ENCODE results near the gene SIN3A.
"Not testable (repeated sequence)": the region's sequence is repeated elsewhere in the genome, so short reads cannot be mapped to it uniquely, and the experiment has no call there.

SIN3A gene

DNA sequence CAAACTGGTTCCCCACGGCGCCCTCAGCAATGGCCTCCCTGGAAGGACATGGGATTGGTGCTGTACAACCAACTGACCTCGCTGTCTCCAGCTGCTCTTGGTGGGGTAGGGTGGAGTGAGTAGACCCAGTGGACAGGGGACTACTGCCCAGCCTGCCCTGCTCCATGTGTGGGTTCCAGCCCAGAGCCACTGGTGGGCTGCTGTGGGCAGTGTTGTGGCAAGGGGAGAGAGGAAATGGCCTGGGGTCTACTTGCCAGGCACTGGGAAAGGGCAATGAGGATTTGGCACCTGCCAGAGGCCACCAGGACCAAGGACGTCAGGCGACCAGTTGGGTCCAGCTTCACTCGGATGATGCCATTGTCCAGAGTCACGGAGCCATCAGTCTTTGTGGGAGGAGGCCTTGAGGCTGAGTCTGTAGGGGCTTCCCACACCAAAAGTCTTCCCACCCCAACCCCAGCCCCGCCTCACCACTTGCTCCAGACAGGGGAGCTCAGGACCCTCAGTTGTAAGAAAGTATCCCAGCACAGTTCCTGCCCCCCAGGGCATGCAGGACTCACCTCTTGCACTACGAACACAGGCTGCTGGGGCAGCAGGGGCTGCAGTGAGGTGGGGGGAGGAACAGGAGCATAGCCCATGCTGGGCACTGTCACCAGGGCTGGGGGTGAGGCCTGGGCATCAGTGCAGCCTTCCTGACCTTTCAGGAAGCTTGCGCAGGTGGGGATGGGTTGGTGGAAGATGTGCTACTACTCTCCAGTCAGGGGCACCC is 92.5 kb downstream of the SIN3A start:
- no peak for DNase-seq (ENCODE audit: low read depth in 2 of 3, low spot score in 1 of 3)

DNA sequence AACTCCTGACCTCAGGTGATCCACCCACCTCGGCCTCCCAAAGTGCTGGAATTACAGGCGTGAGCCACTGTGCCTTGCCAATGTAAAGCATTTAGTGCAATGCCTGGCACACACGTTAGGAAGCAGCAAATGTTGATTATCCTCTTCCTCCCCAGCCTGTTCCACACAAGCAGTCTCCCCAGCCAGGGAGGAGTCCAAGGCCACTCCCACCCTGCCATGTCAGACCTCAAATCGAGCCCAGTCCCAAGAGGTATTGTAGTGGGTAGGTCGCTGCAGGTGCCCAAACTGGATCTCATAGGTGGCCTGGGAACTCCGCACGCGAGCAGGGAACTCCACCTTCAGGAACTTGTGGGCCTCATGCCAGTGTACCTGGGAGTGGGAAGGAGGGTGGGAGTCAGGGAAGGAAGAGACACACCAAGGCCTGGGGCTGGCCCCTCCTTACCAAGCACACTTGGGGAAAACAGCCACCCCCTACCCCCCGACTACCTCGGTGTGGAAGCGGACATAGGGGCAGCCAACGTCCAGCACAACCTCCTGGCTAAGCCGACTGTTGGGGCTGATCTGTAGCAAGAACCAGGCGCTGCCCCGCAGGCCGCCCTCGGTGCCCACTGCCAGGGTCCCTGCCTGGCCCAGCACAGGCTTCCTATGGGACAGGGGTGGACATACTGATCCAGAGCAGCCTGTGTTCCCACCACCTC is 93.4 kb downstream of the SIN3A start:
- DNase-seq (ENCODE audit: low read depth in 2 of 3, low spot score in 1 of 3) = no peak

DNA sequence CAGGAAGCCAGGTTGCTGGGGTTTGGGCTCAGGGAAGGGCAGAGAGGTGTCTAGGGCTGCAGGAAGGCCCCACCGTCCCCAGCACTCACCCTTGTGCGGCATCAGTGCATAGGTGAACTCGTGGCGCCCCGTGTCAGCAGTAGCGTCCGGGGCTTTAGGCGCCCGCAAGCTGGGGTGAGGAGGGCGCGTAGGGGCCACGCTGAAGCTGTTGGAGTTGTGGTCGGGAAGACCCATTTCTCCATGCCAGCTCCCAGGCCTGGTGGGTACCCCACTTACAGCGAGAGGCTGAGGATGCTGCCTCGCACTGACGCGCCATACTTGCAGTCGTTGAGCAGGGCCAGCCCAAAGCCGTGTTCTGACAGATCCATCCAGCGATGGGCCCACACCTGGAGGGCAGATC is 95.0 kb downstream of the SIN3A start:
- no peak for DNase-seq (ENCODE audit: low read depth in 2 of 3, low spot score in 1 of 3)

DNA sequence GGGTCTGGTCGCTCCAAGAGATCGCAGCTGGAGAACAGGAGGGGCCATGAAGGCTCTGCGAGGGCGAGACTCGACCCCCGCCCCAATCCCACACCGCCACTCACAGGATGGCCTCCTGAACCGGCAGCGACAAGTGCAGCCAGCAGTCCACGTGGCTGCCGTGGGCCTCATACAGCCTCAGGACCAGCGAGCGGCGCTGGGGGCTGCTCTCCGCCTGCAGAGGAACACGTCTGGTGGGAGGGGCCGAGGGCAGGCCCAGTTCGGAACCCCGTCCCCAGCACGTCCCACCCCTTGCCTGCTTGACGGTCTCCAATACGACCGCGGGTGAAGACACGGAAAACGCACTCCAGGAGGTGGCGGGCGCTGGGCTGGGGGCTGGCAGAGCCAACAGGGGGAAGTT is 95.5 kb downstream of the SIN3A start:
- DNase-seq (ENCODE audit: low read depth in 2 of 3, low spot score in 1 of 3) = no peak

DNA sequence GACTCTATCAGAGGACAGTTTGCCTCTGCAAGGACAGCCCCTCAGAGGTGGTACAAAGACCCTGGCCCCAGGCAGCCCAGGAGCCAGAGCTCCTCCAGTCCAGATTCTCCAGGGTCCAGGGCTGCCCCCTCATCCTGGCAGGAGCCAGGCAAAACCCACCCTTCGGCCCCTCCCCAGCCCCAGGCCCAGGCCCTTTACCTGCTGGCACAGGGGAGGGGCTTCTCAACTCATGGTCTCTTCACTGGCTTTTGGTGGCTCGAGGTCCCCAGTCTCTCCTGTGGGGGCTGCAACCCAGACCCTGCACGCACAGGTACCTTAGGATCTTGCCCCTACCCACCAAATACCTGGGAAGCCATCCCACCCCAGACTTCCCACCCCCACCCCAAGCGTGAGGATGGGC is 96.1 kb downstream of the SIN3A start:
- no peak for DNase-seq (ENCODE audit: low read depth in 2 of 3, low spot score in 1 of 3)

DNA sequence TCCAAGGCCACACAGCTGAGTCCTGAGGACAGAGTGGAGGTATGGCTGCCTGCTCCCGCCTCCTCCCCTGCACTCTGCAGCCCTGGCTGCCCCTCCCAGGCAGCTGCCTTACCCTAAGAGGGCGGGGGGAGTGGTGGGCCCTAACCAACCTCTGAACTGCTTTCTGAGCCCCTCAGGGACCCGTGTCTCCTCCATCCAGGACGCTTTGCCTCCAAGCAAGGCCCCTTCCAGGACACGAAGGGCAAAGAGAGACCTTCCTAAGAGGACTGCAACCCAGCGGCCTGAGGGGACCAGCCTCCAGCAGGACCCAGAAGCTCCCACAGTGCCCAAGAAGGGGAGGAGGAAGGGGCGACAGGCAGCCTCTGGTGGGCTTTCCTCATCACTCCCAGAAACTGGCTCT is 97.0 kb downstream of the SIN3A start:
- no peak for DNase-seq (ENCODE audit: low read depth in 2 of 3, low spot score in 1 of 3)

DNA sequence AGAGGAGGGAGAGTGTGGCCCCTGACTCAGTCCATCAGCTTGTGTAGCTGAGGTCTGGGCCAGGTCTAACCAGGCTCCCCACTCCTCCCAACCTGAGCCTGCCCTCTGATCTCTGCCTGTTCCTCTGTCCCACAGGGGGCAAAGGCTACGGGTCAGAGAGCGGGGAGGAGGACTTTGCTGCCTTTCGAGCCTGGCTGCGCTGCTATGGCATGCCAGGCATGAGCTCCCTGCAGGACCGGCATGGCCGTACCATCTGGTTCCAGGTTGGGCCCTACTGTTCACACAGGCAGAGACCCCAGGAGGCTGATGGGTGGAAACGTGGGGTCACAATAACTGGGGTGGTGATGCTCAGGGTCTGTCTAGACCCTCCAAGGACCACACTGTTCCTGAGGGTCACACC is 97.9 kb downstream of the SIN3A start:
- no peak for DNase-seq (ENCODE audit: low read depth in 2 of 3, low spot score in 1 of 3)

DNA sequence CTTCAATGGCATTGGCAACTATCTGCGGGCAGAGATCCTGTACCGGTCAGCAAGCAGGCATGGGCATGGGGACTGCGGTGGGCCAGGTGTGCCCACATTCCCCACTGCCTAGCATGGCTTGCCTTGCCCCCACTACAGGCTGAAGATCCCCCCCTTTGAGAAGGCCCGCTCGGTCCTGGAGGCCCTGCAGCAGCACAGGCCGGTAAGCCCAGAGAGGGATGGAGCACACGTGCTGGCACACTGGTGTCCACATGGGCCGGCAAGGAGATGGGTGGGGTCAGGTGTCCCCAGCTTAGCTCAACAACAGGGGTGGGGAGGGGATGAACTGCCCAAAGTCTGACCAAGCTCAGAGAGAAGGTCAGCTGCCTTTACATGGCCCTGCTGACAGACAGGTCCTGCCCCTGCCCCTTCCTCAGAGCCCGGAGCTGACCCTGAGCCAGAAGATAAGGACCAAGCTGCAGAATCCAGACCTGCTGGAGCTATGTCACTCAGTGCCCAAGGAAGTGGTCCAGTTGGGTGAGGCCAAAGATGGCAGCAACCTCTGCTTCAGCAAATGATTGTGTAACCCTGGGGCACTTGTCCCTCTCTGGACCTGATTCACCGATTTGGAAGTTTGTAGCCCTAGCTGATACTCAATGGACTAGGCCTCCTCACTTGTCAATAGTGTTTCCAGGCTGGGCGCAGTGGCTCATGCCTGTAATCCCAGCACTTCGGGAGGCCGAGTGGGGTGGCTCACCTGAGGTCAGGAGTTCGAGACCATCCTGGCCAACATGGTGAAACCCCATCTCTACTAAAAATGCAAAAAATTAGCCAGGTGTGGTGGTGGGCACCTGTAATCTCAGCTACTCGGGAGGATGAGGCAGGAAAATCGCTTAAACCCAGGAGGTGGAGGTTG is 99.1 kb downstream of the SIN3A start:
- DNase-seq (ENCODE audit: low read depth in 2 of 3, low spot score in 1 of 3) = no peak

DNA sequence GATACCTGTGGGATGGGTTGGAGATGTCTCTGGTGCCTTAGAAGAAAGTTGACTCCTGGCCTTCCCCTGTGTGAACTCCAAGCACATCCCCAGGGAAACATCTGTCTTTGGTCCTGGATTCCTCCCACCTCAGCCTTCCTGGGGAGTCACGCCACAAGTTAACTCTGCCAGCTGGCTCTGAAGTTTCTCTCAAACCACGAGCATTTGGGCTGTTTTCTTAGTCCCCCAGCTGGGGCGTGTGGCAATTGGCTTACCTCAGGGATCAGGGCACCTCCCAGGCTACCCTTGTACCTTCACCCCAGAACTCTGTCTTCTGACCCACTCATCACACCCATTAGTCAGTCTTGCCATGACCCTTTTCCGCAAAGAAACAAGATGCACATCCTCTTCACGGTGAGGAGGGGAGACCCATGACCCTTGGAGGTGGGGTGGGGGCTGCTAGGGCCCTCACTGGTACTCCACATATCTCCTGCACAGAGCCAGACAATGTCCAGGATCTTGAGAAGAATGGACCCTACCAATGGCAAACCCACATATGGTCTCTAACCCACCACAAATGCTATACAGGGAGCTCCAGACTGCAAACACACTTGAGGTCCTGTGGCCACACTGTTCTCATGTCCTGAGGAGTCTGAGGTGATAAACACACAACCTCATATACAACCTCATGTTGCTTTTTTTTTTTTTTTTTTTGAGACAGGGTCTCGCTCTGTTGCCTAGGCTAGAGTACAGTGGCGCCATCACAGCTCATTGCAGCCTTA is 100.7 kb downstream of the SIN3A start:
- DNase-seq (ENCODE audit: low read depth in 2 of 3, low spot score in 1 of 3) = no peak

DNA sequence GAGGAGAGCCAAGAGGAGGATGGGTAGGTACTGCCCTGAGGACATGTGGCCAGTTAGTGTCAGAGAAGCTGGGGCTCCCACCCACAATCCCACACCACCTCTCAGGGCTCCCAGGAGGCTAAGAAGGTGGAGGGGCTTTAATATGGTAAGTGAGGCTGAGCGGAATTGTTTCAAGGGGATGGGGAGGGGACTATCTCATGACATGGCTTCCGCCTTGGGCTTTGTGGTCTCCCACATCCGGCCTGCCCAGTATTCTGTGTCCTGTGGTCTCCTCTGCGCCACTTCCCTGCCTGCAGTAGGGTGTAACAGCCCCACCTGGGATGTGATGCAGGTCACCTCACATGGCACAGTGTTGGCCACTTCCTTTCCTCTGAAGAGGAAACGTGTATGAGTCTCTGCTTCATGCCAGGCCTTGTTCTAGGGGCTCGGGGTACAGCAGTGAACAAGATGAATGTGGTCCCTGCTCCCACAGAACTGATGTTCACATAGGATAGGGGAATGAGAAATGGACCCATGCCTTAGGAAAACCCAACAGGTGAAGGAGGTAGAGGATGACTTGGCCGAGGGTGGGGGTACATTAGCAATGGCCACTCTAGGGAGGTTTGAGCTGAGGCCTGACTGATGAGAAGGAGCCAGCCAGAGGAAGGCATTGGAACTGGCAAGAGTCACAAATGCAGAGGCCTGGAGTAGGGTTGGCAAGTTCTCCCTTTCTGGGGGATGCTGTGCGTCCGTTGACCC is 101.5 kb downstream of the SIN3A start:
- DNase-seq (ENCODE audit: low read depth in 2 of 3, low spot score in 1 of 3) = peak; percentile 52 to 68 (median 56)

DNA sequence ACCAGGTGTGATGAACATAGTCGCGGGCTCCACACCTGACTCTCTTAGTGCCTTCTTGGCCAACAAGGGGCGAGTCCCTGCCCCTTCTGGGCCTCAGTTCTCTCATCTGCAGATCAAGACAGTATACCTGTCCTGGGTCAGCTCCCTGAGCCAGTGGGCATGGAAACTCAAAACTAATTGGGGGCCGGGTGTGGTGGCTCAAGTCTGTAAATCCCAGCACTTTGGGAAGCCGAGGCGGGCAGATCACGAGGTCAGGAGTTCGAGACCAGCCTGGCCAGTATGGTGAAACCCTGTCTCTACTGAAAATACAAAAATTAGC is 102.2 kb downstream of the SIN3A start:
- DNase-seq (ENCODE audit: low read depth in 2 of 3, low spot score in 1 of 3) = not testable (repeated sequence)

DNA sequence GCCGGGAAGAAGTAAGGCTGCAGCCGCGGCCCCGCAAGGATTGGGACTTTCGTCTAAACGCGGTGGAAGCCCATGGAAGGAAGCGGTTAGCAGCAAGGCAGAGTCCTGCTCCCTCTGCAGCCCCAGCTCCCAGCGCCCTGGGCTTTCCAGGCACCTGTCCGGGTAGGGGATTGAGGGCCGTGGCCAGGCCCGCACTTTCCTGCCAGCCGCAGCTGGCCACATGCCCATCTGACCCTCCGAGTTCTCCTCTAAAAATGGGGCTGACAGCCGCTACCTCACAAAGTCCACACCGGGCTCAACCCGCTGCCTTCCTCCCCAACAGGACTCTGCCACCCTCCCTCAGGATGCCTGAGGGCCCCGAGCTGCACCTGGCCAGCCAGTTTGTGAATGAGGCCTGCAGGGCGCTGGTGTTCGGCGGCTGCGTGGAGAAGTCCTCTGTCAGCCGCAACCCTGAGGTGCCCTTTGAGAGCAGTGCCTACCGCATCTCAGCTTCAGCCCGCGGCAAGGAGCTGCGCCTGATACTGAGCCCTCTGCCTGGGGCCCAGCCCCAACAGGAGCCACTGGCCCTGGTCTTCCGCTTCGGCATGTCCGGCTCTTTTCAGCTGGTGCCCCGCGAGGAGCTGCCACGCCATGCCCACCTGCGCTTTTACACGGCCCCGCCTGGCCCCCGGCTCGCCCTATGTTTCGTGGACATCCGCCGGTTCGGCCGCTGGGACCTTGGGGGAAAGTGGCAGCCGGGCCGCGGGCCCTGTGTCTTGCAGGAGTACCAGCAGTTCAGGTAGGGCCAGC is 102.7 kb downstream of the SIN3A start:
- DNase-seq (ENCODE audit: low read depth in 2 of 3, low spot score in 1 of 3) = no peak

DNA sequence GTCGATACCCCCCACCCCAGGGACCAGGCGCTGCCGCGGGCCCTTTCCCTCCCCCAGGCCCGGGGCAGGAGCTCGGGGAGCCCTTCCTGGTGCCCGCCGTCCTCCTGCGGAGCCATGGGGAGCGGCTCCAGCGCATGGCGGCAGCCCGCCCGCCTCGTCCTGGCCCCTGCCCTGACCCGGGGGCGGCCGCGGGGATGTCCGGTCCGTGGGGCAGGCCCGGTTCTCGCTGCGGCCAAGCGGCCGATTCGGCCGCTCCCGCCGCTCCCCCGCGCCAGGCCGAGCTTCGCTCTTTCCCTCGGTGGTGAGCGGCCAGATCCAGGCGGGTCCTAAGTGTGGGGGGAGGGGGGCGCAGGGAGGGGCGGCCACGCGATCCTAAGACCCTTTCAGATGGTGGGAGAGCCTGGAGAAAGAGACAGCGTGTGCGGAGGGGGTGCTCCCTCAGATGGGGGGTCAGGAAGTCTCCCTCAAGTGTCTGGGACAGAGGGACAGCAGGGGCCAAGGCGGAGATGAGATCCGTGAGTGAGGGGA is 103.4 kb downstream of the SIN3A start:
- no peak for DNase-seq (ENCODE audit: low read depth in 2 of 3, low spot score in 1 of 3)

DNA sequence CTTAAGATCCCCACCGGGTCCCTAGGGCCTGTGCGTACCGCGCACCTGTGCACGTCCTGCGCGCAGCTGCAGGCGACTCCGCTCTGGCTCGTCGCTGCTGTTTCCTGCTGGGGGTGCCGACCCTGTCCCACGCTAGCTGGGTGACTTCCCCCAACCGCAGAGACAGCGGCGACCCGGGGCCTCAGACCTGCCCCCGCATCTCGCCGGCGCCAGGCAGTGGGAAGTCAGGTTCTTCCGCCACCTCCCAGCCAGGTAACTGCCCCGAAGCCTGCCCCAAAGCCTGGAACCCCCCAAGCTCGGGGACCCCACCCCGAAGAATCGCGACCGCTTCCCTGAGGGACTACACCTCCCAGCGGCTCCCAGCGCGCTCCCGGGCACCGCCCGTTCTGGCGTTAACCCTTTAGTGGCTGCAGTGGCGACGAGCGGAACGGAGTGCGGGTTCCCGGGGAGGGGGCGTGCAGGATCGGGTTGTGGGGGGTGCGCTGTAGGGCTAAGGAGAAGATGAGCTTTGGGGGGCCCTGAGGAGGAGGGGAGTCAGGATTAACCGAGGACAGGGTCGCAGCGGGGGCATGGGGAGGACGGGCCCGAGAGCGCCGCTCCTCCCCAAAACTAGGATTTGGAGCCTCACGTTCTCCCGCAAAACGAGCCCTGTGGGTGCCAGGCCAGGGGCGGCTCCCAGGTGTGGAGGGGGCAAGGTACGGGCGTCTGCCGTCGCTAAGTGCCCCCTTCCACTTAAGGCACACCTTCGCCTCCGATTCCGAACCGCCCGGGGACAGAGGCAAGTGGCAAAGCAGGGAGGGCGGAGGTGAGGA is 104.1 kb downstream of the SIN3A start:
- DNase-seq (ENCODE audit: low read depth in 2 of 3, low spot score in 1 of 3) = peak in 1 of 3 donors; percentile 25

DNA sequence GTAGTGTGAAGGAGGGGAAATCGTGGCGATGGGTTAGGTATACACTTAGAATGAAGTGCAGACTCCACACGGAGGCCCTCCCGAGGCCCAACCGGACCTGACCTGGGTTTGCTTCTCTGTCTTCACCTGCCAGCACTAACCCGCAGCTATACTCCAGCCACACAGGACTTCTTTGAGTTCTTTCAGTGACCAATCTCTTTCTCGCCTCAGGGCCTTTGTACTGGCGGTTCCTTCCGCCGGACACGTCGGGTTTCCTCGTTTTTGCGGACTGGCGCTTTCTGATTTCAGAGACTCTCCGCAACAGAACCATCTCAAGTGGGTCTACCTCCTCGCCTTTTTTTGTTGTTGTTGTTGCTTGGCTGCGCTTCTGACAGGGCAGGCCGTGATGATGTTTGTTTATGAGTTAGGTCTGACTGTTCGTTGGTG is 104.7 kb downstream of the SIN3A start, which contains the start of gene NEIL1:
Gene NEIL1, plus strand, starts transcription at position 244 of the 426 bp plus-strand sequence. CDS start 1,867 bp downstream, outside the sequence.
- DNase-seq (ENCODE audit: low read depth in 2 of 3, low spot score in 1 of 3) = no peak

DNA sequence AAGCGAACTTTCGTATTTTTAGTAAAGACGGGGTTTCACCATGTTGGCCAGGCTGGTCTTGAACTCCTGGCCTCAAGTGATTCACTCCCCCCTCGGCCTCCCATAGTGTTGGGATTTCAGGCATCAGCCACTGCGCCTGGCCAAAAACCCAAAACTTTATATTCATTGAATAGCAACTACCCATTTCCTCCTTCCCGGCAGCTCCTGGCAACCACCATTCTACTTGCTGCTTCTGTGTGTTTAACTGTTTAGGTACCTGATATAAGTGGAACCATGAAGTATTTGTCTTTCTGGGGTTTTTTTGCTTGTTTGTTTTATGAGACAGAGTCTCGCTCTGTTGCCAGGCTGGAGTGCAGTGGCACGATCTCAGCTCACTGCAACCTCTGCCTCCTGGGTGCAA is 107.5 kb downstream of the SIN3A start:
- DNase-seq (ENCODE audit: low read depth in 2 of 3, low spot score in 1 of 3) = not testable (repeated sequence)

DNA sequence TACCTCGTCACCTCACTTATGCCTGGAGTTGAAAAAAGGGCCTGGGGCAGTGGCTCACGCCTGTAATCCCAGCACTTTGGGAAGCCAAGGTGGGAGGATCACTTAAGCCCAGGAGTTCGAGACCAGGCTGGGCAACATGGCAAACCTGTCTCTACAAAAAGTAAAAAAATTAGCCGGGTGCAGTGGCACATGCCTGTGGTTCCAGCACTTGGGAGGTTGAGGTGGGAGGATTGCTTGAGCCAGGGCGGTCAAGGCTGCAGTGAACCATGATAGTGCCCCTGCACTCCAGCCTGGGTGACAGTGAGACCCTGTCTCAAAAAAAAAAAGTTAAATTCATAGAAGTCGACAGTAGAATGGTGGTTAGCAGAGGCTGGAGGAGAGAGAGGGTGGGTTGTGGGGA is 109.3 kb downstream of the SIN3A start:
- no peak for DNase-seq (ENCODE audit: low read depth in 2 of 3, low spot score in 1 of 3)

DNA sequence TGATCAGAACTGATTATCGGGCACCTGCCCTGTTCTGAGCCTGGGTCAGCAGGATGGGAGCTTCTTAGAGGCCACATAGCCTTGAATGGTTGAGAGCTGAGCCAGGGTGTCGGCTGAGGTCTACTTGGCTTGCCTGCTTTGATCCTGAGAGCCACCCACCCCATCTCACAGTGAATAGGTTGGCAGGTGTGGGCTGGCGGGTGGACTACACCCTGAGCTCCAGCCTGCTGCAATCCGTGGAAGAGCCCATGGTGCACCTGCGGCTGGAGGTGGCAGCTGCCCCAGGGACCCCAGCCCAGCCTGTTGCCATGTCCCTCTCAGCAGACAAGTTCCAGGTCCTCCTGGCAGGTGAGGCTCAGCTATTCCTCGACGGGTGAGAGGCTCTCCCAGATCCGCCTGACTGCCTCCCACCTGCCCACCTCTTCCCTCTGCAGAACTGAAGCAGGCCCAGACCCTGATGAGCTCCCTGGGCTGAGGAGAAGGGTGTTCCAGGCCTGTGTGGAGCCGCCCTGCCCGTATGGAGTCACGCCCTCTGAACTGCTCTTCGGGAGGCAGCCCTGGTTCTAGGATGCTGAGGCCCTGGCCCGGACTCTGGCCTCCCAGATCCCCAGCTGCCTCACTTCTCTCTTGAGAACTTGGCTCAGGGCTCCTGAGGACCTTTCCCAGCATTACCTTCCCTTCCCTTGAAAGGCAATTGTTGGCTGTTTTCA is 111.8 kb downstream of the SIN3A start:
- DNase-seq (ENCODE audit: low read depth in 2 of 3, low spot score in 1 of 3) = no peak

Data from stimulated activated CD4-positive, alpha-beta T cell treated with anti-CD3 and anti-CD28 coated beads, Interleukin-12 subunit alpha, Interleukin-12 subunit beta, amount 100 ng/mL, for 48 hours (primary cell).